PC-9 (cell line): Measurements from ENCODE around the gene SHC3. TPM values are rescaled to one million over a fixed set of nuclear protein-coding genes. Genes with fewer than 3 reads are reported as not detected.

Source experiments
- BruUV-seq: library from RNA; stranded (reverse); fragments of 400-500 nt; replicated peaks from 2 replicates; lab custom pipeline; 2021; lab: Mats Ljungman, UMichigan
- CTCF ChIA-PET: fragments of 300-600 bp; sonication (Branson Sonifier 250); formaldehyde crosslinking; loops from one replicate; lab custom pipeline; 2022; ENCODE audit warnings: antibody characterized with exemption; lab: Charles Lee
- POLR2A ChIA-PET: fragments of 300-600 bp; sonication (Branson Sonifier 250); formaldehyde crosslinking; loops from one replicate; lab custom pipeline; 2022; ENCODE audit warnings: antibody characterized with exemption; ENCODE audit not compliant: unreplicated experiment; lab: Charles Lee
- DNase-seq, 2 experiments: peaks; one replicate each; pipeline versions ENCODE4 v3.0.0 to v3.0.0-alpha.2; 2015 to 2022; ENCODE audit warnings: mixed read lengths in 1 of 2
- H2AFZ ChIP-seq: fragments of 200-600 bp; sonication (generic); 2 replicates; pipeline ENCODE4 v1.8.1; 2017; ENCODE audit warnings: antibody characterized with exemption
- H3F3A ChIP-seq: fragments of 200-600 bp; sonication (generic); 2 replicates; pipeline ENCODE4 v1.8.1; 2017; ENCODE audit warnings: antibody characterized with exemption, mild to moderate bottlenecking, low read depth; ENCODE audit not compliant: insufficient read depth
- H3K27ac ChIP-seq: fragments of 200-600 bp; sonication (generic); 2 replicates; pipeline ENCODE4 v1.6.1; 2016; ENCODE audit warnings: mixed run types
- H3K27me3 ChIP-seq: fragments of 200-600 bp; sonication (generic); 2 replicates; pipeline ENCODE4 v1.6.1; 2016; ENCODE audit warnings: low read depth, mixed run types; ENCODE audit not compliant: insufficient read depth
- H3K36me3 ChIP-seq: fragments of 200-600 bp; sonication (generic); 2 replicates; pipeline ENCODE4 v1.6.1; 2016; ENCODE audit warnings: low read depth, mixed run types
- H3K4me1 ChIP-seq: fragments of 200-600 bp; sonication (generic); replicated peaks from 2 replicates; pipeline ENCODE4 v1.6.1; 2016; ENCODE audit warnings: mixed run types; ENCODE audit not compliant: insufficient read depth
- H3K4me2 ChIP-seq: fragments of 200-600 bp; sonication (generic); 2 replicates; pipeline ENCODE4 v1.6.1; 2017; ENCODE audit warnings: mixed run types
- H3K4me3 ChIP-seq: fragments of 200-600 bp; sonication (generic); 2 replicates; pipeline ENCODE4 v1.6.1; 2016; ENCODE audit warnings: mixed run types
- H3K79me2 ChIP-seq: fragments of 200-600 bp; sonication (generic); 2 replicates; pipeline ENCODE4 v1.6.1; 2017; ENCODE audit warnings: low read depth, mixed run types
- H3K9me2 ChIP-seq: fragments of 200-600 bp; sonication (generic); 2 replicates; pipeline ENCODE4 v1.8.1; 2017; ENCODE audit warnings: mild to moderate bottlenecking; ENCODE audit not compliant: insufficient read depth
- H3K9me3 ChIP-seq: fragments of 200-600 bp; sonication (generic); 2 replicates; pipeline ENCODE4 v1.8.1; 2016; ENCODE audit warnings: low read depth; ENCODE audit not compliant: insufficient read depth
- H4K20me1 ChIP-seq: fragments of 200-600 bp; sonication (generic); 2 replicates; pipeline ENCODE4 v1.8.1; 2017; ENCODE audit not compliant: insufficient read depth
- CTCF ChIP-seq: fragments of 200-600 bp; sonication (generic); conservative IDR thresholded peaks from 2 replicates; pipeline ENCODE4 v1.6.1; 2017; ENCODE audit warnings: mixed run types, antibody characterized with exemption, mild to moderate bottlenecking, moderate library complexity
- EZH2 ChIP-seq: fragments of 200-600 bp; sonication (generic); IDR thresholded peaks from 2 replicates; pipeline ENCODE4 v1.8.0; 2017; ENCODE audit warnings: antibody characterized with exemption, low read depth
- intact Hi-C: fragments of 100-400 bp; cut with micrococcal nuclease; formaldehyde crosslinking; loops from one replicate; pipeline ENCODE4 v1.10.0; 2022; ENCODE audit not compliant: unreplicated experiment
- total RNA-seq: library from RNA; stranded (reverse); gene quantifications from 2 replicates; pipeline ENCODE4 v1.2.3, GENCODE V29; 2021

SHC3 gene
- total RNA-seq, 1 experiment from 2014 or later = 15.9 TPM

GRCh38 chr9:88974641-88975040 is 204.0 kb downstream of the SHC3 start:
- ChIA-PET CTCF (no interaction called here), POLR2A (no interaction called here)
- Histone ChIP-seq H3K9me2 (no peaks in the 10 kb centered on the region), H2AFZ (no peak overlapping the region), H3K79me2 (no peaks in the 10 kb centered on the region), H3K27ac (no peak overlapping the region), H3K4me1 (peaks cover 5% of the 10 kb centered on the region; the same call in 1 of the 2 replicates), H3F3A (peaks cover 6% of the 10 kb centered on the region; the same call in 1 of the 2 replicates), H3K9me3 (no peaks in the 10 kb centered on the region), H3K36me3 (no peaks in the 10 kb centered on the region), H3K4me3 (no peak overlapping the region), H3K4me2 (no peak overlapping the region), H4K20me1 (no peaks in the 10 kb centered on the region), H3K27me3 (no peaks in the 10 kb centered on the region)
- BruUV-seq = no TSS peak
- no peak for DNase-seq
- intact Hi-C loops = no loop called here
- TF ChIP-seq CTCF (no peak), EZH2 (no peak)

GRCh38 chr9:88973281-88974045 is 205.2 kb downstream of the SHC3 start:
- intact Hi-C loops = no loop called here
- no peak overlapping the region for H3K4me3 ChIP-seq
- ChIA-PET POLR2A (no interaction called here), CTCF (no interaction called here)
- H3K9me3 ChIP-seq = no peaks in the 10 kb centered on the region
- H3K9me2 ChIP-seq = no peaks in the 10 kb centered on the region
- peaks cover 8% of the 10 kb centered on the region; the same call in 1 of the 2 replicates for H3K4me1 ChIP-seq
- H3K27ac ChIP-seq = no peak overlapping the region
- no peak overlapping the region for H3K4me2 ChIP-seq
- no peaks in the 10 kb centered on the region for H4K20me1 ChIP-seq
- H3K36me3 ChIP-seq = no peaks in the 10 kb centered on the region
- H3K27me3 ChIP-seq = no peaks in the 10 kb centered on the region
- H3K79me2 ChIP-seq = no peaks in the 10 kb centered on the region
- BruUV-seq = no TSS peak
- H2AFZ ChIP-seq = no peak overlapping the region
- H3F3A ChIP-seq = peaks cover 6% of the 10 kb centered on the region; the same call in 1 of the 2 replicates
- DNase-seq = peak in 1 of 2 experiments; percentile 39
- TF ChIP-seq EZH2 (no peak), CTCF (no peak)

GRCh38 chr9:88972401-88972800 is 206.2 kb downstream of the SHC3 start:
- TF ChIP-seq EZH2 (no peak), CTCF (no peak)
- H3K4me1 ChIP-seq = peaks cover 8% of the 10 kb centered on the region; the same call in 1 of the 2 replicates
- intact Hi-C loops = no loop called here
- H3K9me2 ChIP-seq = no peaks in the 10 kb centered on the region
- no peak overlapping the region for H3K4me3 ChIP-seq
- H3F3A ChIP-seq = peaks cover 6% of the 10 kb centered on the region; the same call in 1 of the 2 replicates
- H2AFZ ChIP-seq = no peak overlapping the region
- H3K4me2 ChIP-seq = no peak overlapping the region
- no TSS peak for BruUV-seq
- no peaks in the 10 kb centered on the region for H3K9me3 ChIP-seq
- H4K20me1 ChIP-seq = no peaks in the 10 kb centered on the region
- no peaks in the 10 kb centered on the region for H3K79me2 ChIP-seq
- CTCF ChIA-PET = no interaction called here
- DNase-seq = no peak
- H3K36me3 ChIP-seq = no peaks in the 10 kb centered on the region
- H3K27me3 ChIP-seq = no peaks in the 10 kb centered on the region
- H3K27ac ChIP-seq = no peak overlapping the region
- POLR2A ChIA-PET = no interaction called here
